GM23248 (cell line): ENCODE data around the gene PCDHA1.

Source experiments
- EZH2 ChIP-seq: fragments of 200-600 bp; sonication (generic); IDR thresholded peaks from 2 replicates; pipeline ENCODE4 v1.6.1; 2018; ENCODE audit warnings: antibody characterized with exemption, mild to moderate bottlenecking; ENCODE audit not compliant: insufficient read depth, poor library complexity, severe bottlenecking
- EZH2phosphoT487 ChIP-seq: fragments of 200-600 bp; sonication (generic); IDR thresholded peaks from 2 replicates; pipeline ENCODE4 v1.6.1; 2018; ENCODE audit warnings: antibody characterized with exemption, moderate library complexity, mild to moderate bottlenecking, low read depth; ENCODE audit not compliant: insufficient read depth

- TF ChIP-seq EZH2: no peak
- TF ChIP-seq EZH2phosphoT487: no peak
Measured at GRCh38 chr5:141003031-141003430, 217.1 kb downstream of the PCDHA1 start.
